ENCODE results near the gene IPO13. TPM values are rescaled to one million over a fixed set of nuclear protein-coding genes. Genes with fewer than 3 reads are reported as not detected.

The IPO13 gene
- polyA plus RNA-seq, 3 donors = 36.9 to 43.5 (median 41.8) TPM

- no peak for DNase-seq (ENCODE audit: extremely low read depth in 1 of 11, low read depth in 9 of 11, low spot score in 4 of 11)
Observed at GRCh38 chr1:44016890-44017400, 70.2 kb downstream of the IPO13 start.

Other genes starting within 250 kb of the IPO13 start
- 10 to 100 TPM; 21.0 to 25.4 (median 22.9) TPM for gene ST3GAL3, start 239.4 kb upstream of the IPO13 start, polyA plus RNA-seq (ENCODE audit: insufficient read length in 3 of 3)
- gene ARTN, start 13.1 kb upstream of the IPO13 start, polyA plus RNA-seq (ENCODE audit: insufficient read length in 3 of 3) = 1 to 10 TPM; 1.4 to 4.3 (median 1.9) TPM
- 10 to 100 TPM; 21.4 to 23.7 (median 22.4) TPM for gene DPH2, start 23.1 kb downstream of the IPO13 start, polyA plus RNA-seq (ENCODE audit: insufficient read length in 3 of 3)
- gene ATP6V0B, start 28.0 kb downstream of the IPO13 start, polyA plus RNA-seq (ENCODE audit: insufficient read length in 3 of 3) = 100 to 1,000 TPM; 116 to 158 (median 156) TPM
- 10 to 100 TPM; 29.5 to 46.9 (median 38.4) TPM for gene B4GALT2, start 32.3 kb downstream of the IPO13 start, polyA plus RNA-seq (ENCODE audit: insufficient read length in 3 of 3)
- 10 to 100 TPM; 14.6 to 27.6 (median 19.3) TPM for gene CCDC24, start 44.6 kb downstream of the IPO13 start, polyA plus RNA-seq (ENCODE audit: insufficient read length in 3 of 3)
- gene SLC6A9, start 84.5 kb downstream of the IPO13 start, polyA plus RNA-seq (ENCODE audit: insufficient read length in 3 of 3) = 1 to 10 TPM; 5.7 to 8.0 (median 7.2) TPM
- under 1 TPM in 1 of 3 donors, not detected in 2; 0.05 TPM for gene KLF17, start 171.9 kb downstream of the IPO13 start, polyA plus RNA-seq (ENCODE audit: insufficient read length in 3 of 3)
- gene KLF18, start 194.7 kb downstream of the IPO13 start, polyA plus RNA-seq (ENCODE audit: insufficient read length in 3 of 3) = not detected